ENCODE results near the gene TTLL11. TPM values are rescaled to one million over a fixed set of nuclear protein-coding genes. Genes with fewer than 3 reads are reported as not detected.

TTLL11 gene
- total RNA-seq, 6 experiments from 2014 or later: 6.9 to 10.2 (median 8.3) TPM

- Mint-ChIP-seq H3K36me3 (ENCODE audit: low read depth) (peaks cover 3% of the 10 kb centered on the region), H3K27ac (no peak overlapping the region), H3K4me3 (no peak overlapping the region), H3K27me3 (ENCODE audit: insufficient read depth) (peaks cover 9% of the 10 kb centered on the region), H3K9me3 (peaks cover 3% of the 10 kb centered on the region), H3K4me1 (ENCODE audit: low read depth) (peaks cover 30% of the 10 kb centered on the region)
- no peak for DNase-seq
- TF ChIP-seq, protein P1, sequence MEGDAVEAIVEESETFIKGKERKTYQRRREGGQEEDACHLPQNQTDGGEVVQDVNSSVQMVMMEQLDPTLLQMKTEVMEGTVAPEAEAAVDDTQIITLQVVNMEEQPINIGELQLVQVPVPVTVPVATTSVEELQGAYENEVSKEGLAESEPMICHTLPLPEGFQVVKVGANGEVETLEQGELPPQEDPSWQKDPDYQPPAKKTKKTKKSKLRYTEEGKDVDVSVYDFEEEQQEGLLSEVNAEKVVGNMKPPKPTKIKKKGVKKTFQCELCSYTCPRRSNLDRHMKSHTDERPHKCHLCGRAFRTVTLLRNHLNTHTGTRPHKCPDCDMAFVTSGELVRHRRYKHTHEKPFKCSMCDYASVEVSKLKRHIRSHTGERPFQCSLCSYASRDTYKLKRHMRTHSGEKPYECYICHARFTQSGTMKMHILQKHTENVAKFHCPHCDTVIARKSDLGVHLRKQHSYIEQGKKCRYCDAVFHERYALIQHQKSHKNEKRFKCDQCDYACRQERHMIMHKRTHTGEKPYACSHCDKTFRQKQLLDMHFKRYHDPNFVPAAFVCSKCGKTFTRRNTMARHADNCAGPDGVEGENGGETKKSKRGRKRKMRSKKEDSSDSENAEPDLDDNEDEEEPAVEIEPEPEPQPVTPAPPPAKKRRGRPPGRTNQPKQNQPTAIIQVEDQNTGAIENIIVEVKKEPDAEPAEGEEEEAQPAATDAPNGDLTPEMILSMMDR (IDR thresholded peaks at IDR 0.05): no peak
Observed at GRCh38 chr9:122109035-122109813, 16.1 kb upstream of the TTLL11 start.

- TF ChIP-seq, protein P1 (IDR thresholded peaks at IDR 0.05): no peak
- Mint-ChIP-seq H3K27ac (no peak overlapping the region), H3K9me3 (peaks cover 13% of the 10 kb centered on the region), H3K36me3 (ENCODE audit: low read depth) (peaks cover 9% of the 10 kb centered on the region), H3K4me3 (no peak overlapping the region), H3K27me3 (ENCODE audit: insufficient read depth) (peaks cover 4% of the 10 kb centered on the region), H3K4me1 (ENCODE audit: low read depth) (peaks cover 26% of the 10 kb centered on the region)
- DNase-seq: no peak
Observed at GRCh38 chr9:122107291-122107805, 14.2 kb upstream of the TTLL11 start.

- TF ChIP-seq, protein P1 (IDR thresholded peaks at IDR 0.05): no peak
- Mint-ChIP-seq H3K27ac (no peak overlapping the region), H3K36me3 (ENCODE audit: low read depth) (peaks cover 9% of the 10 kb centered on the region), H3K27me3 (ENCODE audit: insufficient read depth) (peaks cover 2% of the 10 kb centered on the region), H3K4me1 (ENCODE audit: low read depth) (peaks cover 22% of the 10 kb centered on the region), H3K9me3 (peaks cover 13% of the 10 kb centered on the region), H3K4me3 (no peak overlapping the region)
- DNase-seq: no peak
Observed at GRCh38 chr9:122106576-122106975, 13.5 kb upstream of the TTLL11 start.

GRCh38 chr9:122103985-122104384 is 10.9 kb upstream of the TTLL11 start:
- no peak overlapping the region for H3K27ac Mint-ChIP-seq
- TF ChIP-seq, protein P1 (IDR thresholded peaks at IDR 0.05): no peak
- peaks cover 27% of the 10 kb centered on the region for H3K4me1 Mint-ChIP-seq (ENCODE audit: low read depth)
- H3K27me3 Mint-ChIP-seq (ENCODE audit: insufficient read depth): peaks cover 6% of the 10 kb centered on the region
- DNase-seq: no peak
- H3K4me3 Mint-ChIP-seq: no peak overlapping the region
- H3K9me3 Mint-ChIP-seq: peaks cover 13% of the 10 kb centered on the region
- peaks cover 9% of the 10 kb centered on the region for H3K36me3 Mint-ChIP-seq (ENCODE audit: low read depth)

- Mint-ChIP-seq H3K9me3 (peaks cover 13% of the 10 kb centered on the region), H3K4me1 (ENCODE audit: low read depth) (peaks cover 14% of the 10 kb centered on the region), H3K27me3 (ENCODE audit: insufficient read depth) (peaks cover 4% of the 10 kb centered on the region), H3K4me3 (no peak overlapping the region), H3K27ac (no peak overlapping the region), H3K36me3 (ENCODE audit: low read depth) (peaks cover 9% of the 10 kb centered on the region)
- TF ChIP-seq, protein P1 (IDR thresholded peaks at IDR 0.05): no peak
- DNase-seq: no peak
Observed at GRCh38 chr9:122102156-122102555, 9.0 kb upstream of the TTLL11 start.
